CD14-positive monocyte (primary cell): Measurements from ENCODE around the gene PIR. TPM values are rescaled to one million over a fixed set of nuclear protein-coding genes. Genes with fewer than 3 reads are reported as not detected.
A peak's percentile ranks its signal among the peaks of the same experiment; 100 is the strongest.

Experiments used
- DNase-seq, 3 donors: peaks; one replicate each; pipeline ENCODE4 v3.0.0-alpha.2; 2011 to 2022
- H2AFZ ChIP-seq: 2 replicates; pipeline ENCODE4 v1.6.0; 2012; ENCODE audit warnings: mild to moderate bottlenecking, low read depth, low read length, inconsistent platforms; ENCODE audit not compliant: insufficient read depth, poor library complexity, severe bottlenecking
- H3K27ac ChIP-seq, 2 donors: 1 replicate in 1 of 2; 2 replicates in 1 of 2; pipeline ENCODE4 v1.5.1; 2012 to 2013; ENCODE audit warnings: low read length in 2 of 2, control low read depth in 1 of 2, inconsistent platforms in 1 of 2, low read depth in 1 of 2, mild to moderate bottlenecking in 1 of 2
- H3K27me3 ChIP-seq, 2 donors: one replicate each; pipeline versions ENCODE4 v1.6.0 to v1.6.1; 2011 to 2013; ENCODE audit warnings: low read length in 2 of 2; ENCODE audit not compliant: control insufficient read depth in 2 of 2, insufficient read depth in 2 of 2
- H3K36me3 ChIP-seq, 2 donors: replicated peaks in 1 of 2; 1 replicate in 1 of 2; 2 replicates in 1 of 2; pipeline versions ENCODE4 v1.5.1 to v1.6.1; 2012 to 2013; ENCODE audit warnings: low read length in 2 of 2, control low read depth in 1 of 2, inconsistent platforms in 1 of 2, mild to moderate bottlenecking in 1 of 2; ENCODE audit not compliant: insufficient read depth in 2 of 2, control insufficient read depth in 1 of 2
- H3K4me1 ChIP-seq, 2 donors: 1 replicate in 1 of 2; 2 replicates in 1 of 2; pipeline versions ENCODE4 v1.5.1 to v1.6.1; 2012 to 2013; ENCODE audit warnings: low read length in 2 of 2, control low read depth in 1 of 2, inconsistent platforms in 1 of 2, mild to moderate bottlenecking in 1 of 2, moderate library complexity in 1 of 2; ENCODE audit not compliant: insufficient read depth in 2 of 2, control insufficient read depth in 1 of 2
- H3K4me2 ChIP-seq: replicated peaks from 2 replicates; pipeline ENCODE3; 2012; ENCODE audit warnings: low read length, moderate library complexity, mild to moderate bottlenecking; ENCODE audit not compliant: poor library complexity, severe bottlenecking; ENCODE audit errors: extremely low read depth
- H3K4me3 ChIP-seq, 3 experiments: fragments of 200-600 bp in 1 of 3; sonication (generic) in 1 of 3; replicated peaks in 1 of 3; 1 replicate in 2 of 3; 2 replicates in 1 of 3; pipeline ENCODE4 v1.5.1; 2011 to 2013; ENCODE audit warnings: low read length in 3 of 3, mild to moderate bottlenecking in 3 of 3, control low read depth in 2 of 3, low read depth in 2 of 3, inconsistent platforms in 1 of 3, moderate library complexity in 1 of 3
- H3K79me2 ChIP-seq: 2 replicates; pipeline ENCODE4 v1.6.0; 2012; ENCODE audit warnings: mild to moderate bottlenecking, control low read depth, inconsistent platforms, low read length, moderate library complexity; ENCODE audit not compliant: insufficient read depth
- H3K9ac ChIP-seq: 2 replicates; pipeline ENCODE4 v1.6.0; 2017; ENCODE audit warnings: low read length, mild to moderate bottlenecking; ENCODE audit not compliant: insufficient read depth, poor library complexity, severe bottlenecking
- H3K9me3 ChIP-seq, 2 donors: replicated peaks in 1 of 2; 1 replicate in 1 of 2; 2 replicates in 1 of 2; pipeline versions ENCODE4 v1.5.1 to v1.6.1; 2012 to 2013; ENCODE audit warnings: low read length in 2 of 2, control low read depth in 1 of 2; ENCODE audit not compliant: control insufficient read depth in 1 of 2, insufficient read depth in 1 of 2
- H4K20me1 ChIP-seq: 2 replicates; pipeline ENCODE4 v1.6.0; 2012; ENCODE audit warnings: mild to moderate bottlenecking, low read length, control low read depth, moderate library complexity; ENCODE audit not compliant: insufficient read depth
- H3K27ac Mint-ChIP-seq, 7 donors: one replicate each; pipeline ENCODE4 v1.8.0; 2020; ENCODE audit warnings: mild to moderate bottlenecking in 7 of 7, mixed read lengths in 7 of 7, moderate library complexity in 6 of 7, inconsistent platforms in 2 of 7
- H3K27me3 Mint-ChIP-seq, 3 donors: one replicate each; pipeline ENCODE4 v1.8.0; 2021 to 2022; ENCODE audit warnings: low read depth in 3 of 3, mild to moderate bottlenecking in 3 of 3, mixed read lengths in 3 of 3, moderate library complexity in 3 of 3, inconsistent platforms in 1 of 3
- H3K36me3 Mint-ChIP-seq, 2 donors: one replicate each; pipeline ENCODE4 v1.8.0; 2020; ENCODE audit warnings: mixed read lengths in 2 of 2, inconsistent platforms in 1 of 2, mild to moderate bottlenecking in 1 of 2
- H3K4me1 Mint-ChIP-seq: one replicate; pipeline ENCODE4 v1.8.0; 2020; ENCODE audit warnings: mild to moderate bottlenecking, mixed read lengths
- H3K4me3 Mint-ChIP-seq, 2 donors: one replicate each; pipeline ENCODE4 v1.8.0; 2020; ENCODE audit warnings: mild to moderate bottlenecking in 2 of 2, mixed read lengths in 2 of 2, moderate library complexity in 1 of 2
- H3K9me3 Mint-ChIP-seq, 7 donors: one replicate each; pipeline ENCODE4 v1.8.0; 2020 to 2022; ENCODE audit warnings: mixed read lengths in 7 of 7, mild to moderate bottlenecking in 6 of 7, moderate library complexity in 6 of 7, inconsistent platforms in 2 of 7
- CTCF ChIP-seq: fragments of 200-600 bp; IDR thresholded peaks from one replicate; pipeline ENCODE4 v1.8.0; 2022; ENCODE audit warnings: antibody characterized with exemption, mild to moderate bottlenecking
- WGBS: methylation state at CpG from one replicate; pipeline ENCODE4 v1.1.5; 2013; ENCODE audit warnings: missing lambda C conversion rate; ENCODE audit not compliant: insufficient coverage; 5-methylcytosine and 5-hydroxymethylcytosine counted together
- intact Hi-C, 2 donors: fragments of 100-400 bp; cut with micrococcal nuclease; formaldehyde crosslinking; loops; one replicate each; pipeline versions ENCODE4 v1.15.0 to v1.15.1; 2023
- polyA plus RNA-seq, 3 donors: library from polyadenylated mRNA; depleted of rRNA in 1 of 3; unstranded in 2 of 3; stranded (reverse) in 1 of 3; fragments of 300-500 nt in 2 of 3; fragments of >200 nt in 1 of 3; fragmentation: Illumina TruSeq in 2 of 3; gene quantifications; 1 replicate in 2 of 3; 2 replicates in 1 of 3; pipeline ENCODE4 v1.2.3, GENCODE V29; 2012 to 2021

Gene PIR
- polyA plus RNA-seq, 3 donors, result 0.05 to 0.23 TPM; not detected in 1

- no peak overlapping the region for H3K4me3 Mint-ChIP-seq
- intact Hi-C loops, result loop anchor here in 1 of 2 donors (5.0 to 10.0 kb wide), 2 partner anchors 116 to 218 kb away; no protein-coding TSS in a partner anchor
- no peak overlapping the region for H3K4me2 ChIP-seq
These were observed 144.1 kb downstream of the PIR start for GRCh38 chrX:15349046-15349445.

GRCh38 chrX:15345976-15346375 lies 147.2 kb downstream of the PIR start:
- Histone ChIP-seq H3K27ac (no peak overlapping the region), H2AFZ (no peak overlapping the region), H3K79me2 (no peaks in the 10 kb centered on the region), H3K4me2 (no peak overlapping the region), H3K4me1 (peaks cover 6 to 8% of the 10 kb centered on the region in 2 donors), H3K27me3 (peaks cover 3 to 28% of the 10 kb centered on the region in 2 donors), H3K9ac (no peak overlapping the region), H3K36me3 (no peaks in the 10 kb centered on the region), H4K20me1 (no peaks in the 10 kb centered on the region), H3K4me3 (no peak overlapping the region), H3K9me3 (no peaks in the 10 kb centered on the region)
- Mint-ChIP-seq H3K27me3 (peaks cover under 1 to 30% (median 14%) of the 10 kb centered on the region in 3 donors), H3K27ac (no peak overlapping the region), H3K4me1 (peaks cover 13% of the 10 kb centered on the region), H3K4me3 (no peak overlapping the region), H3K9me3 (peaks cover 0 to 2% (median 0%) of the 10 kb centered on the region in 7 donors), H3K36me3 (no peaks in the 10 kb centered on the region)
- intact Hi-C loops, result loop anchor here in 1 of 2 donors (5.0 to 10.0 kb wide), 2 partner anchors 119 to 221 kb away; no protein-coding TSS in a partner anchor
- TF ChIP-seq CTCF, result no peak
- no peak for DNase-seq
- WGBS, result 60% methylated on average over 1 of the region's 3 CpGs

More at GRCh38 chrX:15349046-15349445, 144.1 kb downstream of the PIR start:
- no CpG with 5 or more reads among the region's 2 CpGs for WGBS
- H4K20me1 ChIP-seq, result no peaks in the 10 kb centered on the region
- no peak overlapping the region for H3K27ac Mint-ChIP-seq
- no peak overlapping the region for H3K9ac ChIP-seq
- H3K9me3 ChIP-seq, result no peaks in the 10 kb centered on the region
- H3K4me1 Mint-ChIP-seq, result peaks cover 13% of the 10 kb centered on the region
- no peak overlapping the region for H3K27ac ChIP-seq
- H3K36me3 Mint-ChIP-seq, result no peaks in the 10 kb centered on the region
- peak; percentile 43 to 67 (median 55) for DNase-seq
- H3K27me3 Mint-ChIP-seq, result peaks cover 0 to 22% (median 8%) of the 10 kb centered on the region in 3 donors
- peaks cover 6 to 8% of the 10 kb centered on the region in 2 donors for H3K4me1 ChIP-seq
- no peaks in the 10 kb centered on the region for H3K9me3 Mint-ChIP-seq
- H3K36me3 ChIP-seq, result no peaks in the 10 kb centered on the region
- no peak overlapping the region for H2AFZ ChIP-seq
- no peak overlapping the region for H3K4me3 ChIP-seq
- TF ChIP-seq CTCF, result peak; percentile 52
- peaks cover 0 to 14% of the 10 kb centered on the region in 2 donors for H3K27me3 ChIP-seq
- no peaks in the 10 kb centered on the region for H3K79me2 ChIP-seq
